GM13976 (cell line): ENCODE results near the gene AKR1C2.
"Not testable (repeated sequence)": the region's sequence is repeated elsewhere in the genome, so short reads cannot be mapped to it uniquely, and the experiment has no call there.

ENCODE experiments used
- DNase-seq: peaks from one replicate; pipeline ENCODE4 v3.0.0; 2012; ENCODE audit warnings: low spot score
- in situ Hi-C: fragments of 300-500 bp; cut with MboI; formaldehyde crosslinking; loops from one replicate; pipeline ENCODE4 v1.12.0; 2022; ENCODE audit warnings: low sequenced_read_pairs, mixed read lengths, inconsistent platforms; ENCODE audit not compliant: unreplicated experiment
- TF ChIP-seq, protein P1 (sequence below): IDR thresholded peaks from 2 replicates; pipeline ENCODE4 v1.5.1; 2012; ENCODE audit warnings: borderline replicate concordance, mild to moderate bottlenecking; ENCODE audit not compliant: insufficient read depth; ENCODE audit errors: extremely low read depth, missing control alignments, control extremely low read depth

Gene AKR1C2

GRCh38 chr10:5002013-5002727 lies 1.5 kb downstream of the AKR1C2 start:
- no peak for DNase-seq
- in situ Hi-C loops, result no loop called here
- TF ChIP-seq, protein P1, sequence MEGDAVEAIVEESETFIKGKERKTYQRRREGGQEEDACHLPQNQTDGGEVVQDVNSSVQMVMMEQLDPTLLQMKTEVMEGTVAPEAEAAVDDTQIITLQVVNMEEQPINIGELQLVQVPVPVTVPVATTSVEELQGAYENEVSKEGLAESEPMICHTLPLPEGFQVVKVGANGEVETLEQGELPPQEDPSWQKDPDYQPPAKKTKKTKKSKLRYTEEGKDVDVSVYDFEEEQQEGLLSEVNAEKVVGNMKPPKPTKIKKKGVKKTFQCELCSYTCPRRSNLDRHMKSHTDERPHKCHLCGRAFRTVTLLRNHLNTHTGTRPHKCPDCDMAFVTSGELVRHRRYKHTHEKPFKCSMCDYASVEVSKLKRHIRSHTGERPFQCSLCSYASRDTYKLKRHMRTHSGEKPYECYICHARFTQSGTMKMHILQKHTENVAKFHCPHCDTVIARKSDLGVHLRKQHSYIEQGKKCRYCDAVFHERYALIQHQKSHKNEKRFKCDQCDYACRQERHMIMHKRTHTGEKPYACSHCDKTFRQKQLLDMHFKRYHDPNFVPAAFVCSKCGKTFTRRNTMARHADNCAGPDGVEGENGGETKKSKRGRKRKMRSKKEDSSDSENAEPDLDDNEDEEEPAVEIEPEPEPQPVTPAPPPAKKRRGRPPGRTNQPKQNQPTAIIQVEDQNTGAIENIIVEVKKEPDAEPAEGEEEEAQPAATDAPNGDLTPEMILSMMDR, result no peak

DNA sequence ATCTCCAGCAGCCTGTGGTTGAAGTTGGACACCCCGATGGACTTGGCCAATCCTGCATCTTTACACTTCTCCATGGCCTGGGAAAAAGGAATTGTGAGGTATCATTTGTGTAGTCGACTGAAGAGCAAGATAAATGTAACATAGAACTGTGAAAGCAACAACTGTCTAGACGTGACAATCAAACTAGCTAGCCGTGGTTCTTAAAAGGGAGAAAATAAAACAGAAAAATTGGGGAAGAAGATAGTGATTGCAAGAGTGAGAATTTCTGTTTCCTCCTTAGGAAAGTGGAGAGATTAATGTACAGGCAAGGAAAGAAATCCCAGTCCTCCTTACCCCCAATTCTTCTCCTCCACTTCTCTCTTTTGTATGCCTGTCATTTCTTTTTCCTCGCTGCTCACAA lies 5.0 kb downstream of the AKR1C2 start:
- TF ChIP-seq, protein P1, result no peak
- in situ Hi-C loops, result no loop called here
- DNase-seq, result no peak

DNA sequence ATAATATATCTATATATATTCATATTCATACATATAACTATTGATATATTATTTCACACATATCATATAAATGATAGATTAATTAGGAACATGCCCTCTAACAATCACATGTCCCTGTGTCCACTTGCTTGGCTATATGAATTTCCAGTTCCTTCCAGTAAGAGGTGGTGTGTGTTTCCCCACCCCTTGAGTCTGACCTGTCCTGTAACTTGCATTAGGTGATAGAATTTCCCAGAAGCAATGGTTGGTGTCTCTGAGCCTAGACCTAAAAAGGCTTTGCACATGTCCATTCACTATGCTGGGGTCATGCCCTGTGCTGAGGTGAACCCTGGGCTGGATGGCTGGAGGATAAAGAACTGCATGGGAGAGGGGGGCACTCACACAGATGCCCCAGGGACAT lies 9.4 kb downstream of the AKR1C2 start:
- DNase-seq, in situ Hi-C loops: not testable (repeated sequence)

DNA sequence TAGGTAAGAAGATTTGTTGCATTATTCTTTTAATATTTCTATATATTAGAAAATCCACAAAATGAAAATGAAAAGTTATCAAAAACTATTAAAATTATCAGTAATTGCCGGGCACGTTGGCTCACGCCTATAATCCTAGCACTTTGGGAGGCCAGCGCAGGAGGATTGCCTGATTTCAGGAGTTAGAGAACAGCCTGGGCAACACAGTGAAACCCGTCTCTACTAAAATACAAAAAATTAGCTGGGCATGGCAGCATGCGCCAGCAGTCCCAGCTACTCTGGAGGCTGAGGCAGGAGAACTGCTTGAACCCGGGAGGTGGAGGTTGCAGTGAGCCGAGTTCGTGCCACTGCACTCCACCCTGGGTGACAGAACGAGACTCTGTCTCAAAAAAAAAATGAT lies 11.1 kb downstream of the AKR1C2 start:
- DNase-seq, in situ Hi-C loops: not testable (repeated sequence)

DNA sequence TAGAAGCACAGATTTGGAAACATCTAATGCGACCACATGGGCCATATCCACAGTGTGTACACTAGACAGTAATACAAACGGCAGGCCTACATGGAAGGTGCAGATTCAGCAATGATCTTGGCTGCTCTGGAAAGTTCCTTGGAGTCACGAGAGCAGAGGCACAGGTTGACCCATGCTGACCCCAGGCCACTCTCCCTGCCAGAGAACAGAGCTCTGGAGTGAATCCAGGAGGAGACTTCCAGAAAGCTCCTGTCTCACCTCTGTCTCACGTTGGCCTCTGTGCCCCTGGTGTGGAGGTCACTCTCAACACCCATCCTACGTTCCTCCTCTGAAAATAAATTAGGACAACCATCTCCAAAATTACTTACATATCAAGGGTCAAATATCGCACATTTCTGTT lies 12.2 kb downstream of the AKR1C2 start:
- DNase-seq, in situ Hi-C loops: not testable (repeated sequence)

DNA sequence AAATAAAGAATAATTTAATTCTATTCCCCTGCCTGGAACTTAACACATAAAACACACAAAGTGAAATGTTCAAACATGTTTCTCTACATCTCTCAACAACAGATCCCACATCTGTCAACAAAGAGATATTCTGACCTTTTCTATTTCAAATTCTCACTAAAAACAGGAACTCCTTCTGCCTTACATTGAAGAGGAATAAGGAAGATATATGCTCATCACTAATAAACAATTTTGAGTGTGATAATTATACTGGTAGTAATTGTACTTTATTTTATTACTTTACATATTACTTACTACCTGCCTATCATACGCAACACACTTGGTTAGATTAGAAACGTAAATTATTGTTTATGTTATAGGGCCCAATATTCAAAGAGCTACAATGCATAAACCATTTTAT lies 13.4 kb downstream of the AKR1C2 start:
- in situ Hi-C loops, result no loop called here
- no peak for DNase-seq
- TF ChIP-seq, protein P1, result no peak

GRCh38 chr10:4988000-4988641 lies 15.5 kb downstream of the AKR1C2 start:
- DNase-seq, in situ Hi-C loops: not testable (repeated sequence)

GRCh38 chr10:4984971-4985594 lies 18.6 kb downstream of the AKR1C2 start:
- in situ Hi-C loops, result no loop called here
- TF ChIP-seq, protein P1, result no peak
- no peak for DNase-seq
